GM21723 (cell line): Measurements from ENCODE around the gene RNGTT.

Experiments
- ATAC-seq: cut with Tn5 transposase; IDR thresholded peaks from one replicate; pipeline ENCODE4 v1.9.1; 2021; ENCODE audit warnings: mild to moderate bottlenecking, moderate library complexity; ENCODE audit not compliant: unreplicated experiment

Gene RNGTT

GRCh38 chr6:88566746-88567534 lies 396.5 kb downstream of the RNGTT start:
- no peak for ATAC-seq

- no peak for ATAC-seq
Measured at GRCh38 chr6:88565836-88566235, 397.6 kb downstream of the RNGTT start.

- no peak for ATAC-seq
Measured at GRCh38 chr6:88565409-88565811, 398.0 kb downstream of the RNGTT start.

GRCh38 chr6:88563277-88563625 lies 400.2 kb downstream of the RNGTT start:
- no peak for ATAC-seq

GRCh38 chr6:88562353-88563276 lies 400.8 kb downstream of the RNGTT start:
- no peak for ATAC-seq

GRCh38 chr6:88561954-88562315 lies 401.5 kb downstream of the RNGTT start:
- ATAC-seq, result no peak

- ATAC-seq, result peak; percentile 49
Measured at GRCh38 chr6:88561034-88561953, 402.1 kb downstream of the RNGTT start.
